Measurements from ENCODE around the gene SND1. TPM values are rescaled to one million over a fixed set of nuclear protein-coding genes. Genes with fewer than 3 reads are reported as not detected.

The SND1 gene
- total RNA-seq, 1 experiment from 2014 or later: 218 TPM

- no peak overlapping the region for H2BK15ac ChIP-seq (ENCODE audit: low read depth, low read length)
- peaks cover 31 to 32% of the 10 kb centered on the region in 2 experiments for H3K4me1 Mint-ChIP-seq
- no peak overlapping the region for H3K23ac ChIP-seq (ENCODE audit: insufficient read length, low read depth, low read length)
- no peak overlapping the region for H4K5ac ChIP-seq (ENCODE audit: insufficient read length, low read depth, low read length)
- no peak overlapping the region for H3K56ac ChIP-seq (ENCODE audit: insufficient read length, low read depth, low read length)
- no peak overlapping the region for H3K9ac ChIP-seq (ENCODE audit: extremely low read depth, insufficient read length, low read length)
- no peak overlapping the region for H3K27ac ChIP-seq (ENCODE audit: insufficient read length, low read depth, low read length)
- no peak overlapping the region for H2AFZ ChIP-seq (ENCODE audit: low read length)
- no peaks in the 10 kb centered on the region; a peak in 1 of 5 replicates for H3K9me3 Mint-ChIP-seq
- no peak overlapping the region for H4K91ac ChIP-seq (ENCODE audit: insufficient read length, low read depth, low read length)
- H4K8ac ChIP-seq (replicated peaks; ENCODE audit: insufficient read length, low read depth, low read length): no peak overlapping the region
- H2AK5ac ChIP-seq (ENCODE audit: insufficient read length, low read length): no peak overlapping the region
- H2BK20ac ChIP-seq (ENCODE audit: low read depth, low read length, poor library complexity, severe bottlenecking): no peak overlapping the region
- H3K18ac ChIP-seq (ENCODE audit: insufficient read length, low read depth, low read length): no peak overlapping the region
- no peaks in the 10 kb centered on the region for H3K79me2 ChIP-seq (ENCODE audit: insufficient read depth, low read length)
- no peak overlapping the region for H3T11ph ChIP-seq (ENCODE audit: low read length)
- H2BK5ac ChIP-seq (ENCODE audit: insufficient read length, low read length): no peak overlapping the region
- H2BK12ac ChIP-seq (ENCODE audit: insufficient read length, low read depth, low read length): no peak overlapping the region
- no peaks in the 10 kb centered on the region; the same call in 1 of the 2 replicates for H3K27me3 ChIP-seq (ENCODE audit: insufficient read depth, low read length)
- no peak overlapping the region for H3K4me2 ChIP-seq (ENCODE audit: insufficient read depth, insufficient read length, low read length)
- H3K4ac ChIP-seq (ENCODE audit: low read depth, low read length): no peak overlapping the region
- no peaks in the 10 kb centered on the region for H3K79me1 ChIP-seq (ENCODE audit: insufficient read depth, low read depth, low read length, poor library complexity, severe bottlenecking)
- H3K27ac Mint-ChIP-seq: peak overlapping the region in 1 of 3 experiments; percentile 27; a peak in 1 of 7 replicates
- no CpG with 5 or more reads among the region's 2 CpGs for WGBS (ENCODE audit: extremely low coverage, insufficient read length, low lambda C conversion rate)
- H3K9me3 ChIP-seq (ENCODE audit: control insufficient read depth, low read depth, low read length): no peaks in the 10 kb centered on the region
- DNase-seq: no peak
- no peak overlapping the region for H3K4me3 Mint-ChIP-seq
- H3K23me2 ChIP-seq (ENCODE audit: insufficient read length, low read depth, low read length, poor library complexity, severe bottlenecking): no peaks in the 10 kb centered on the region
- H4K20me1 ChIP-seq (ENCODE audit: control insufficient read depth, insufficient read depth, insufficient read length): no peaks in the 10 kb centered on the region
- H3K27me3 Mint-ChIP-seq (ENCODE audit: low read depth): no peaks in the 10 kb centered on the region
- TF ChIP-seq CTCF (conservative IDR thresholded peaks at IDR 0.05): no peak
- H3K14ac ChIP-seq (ENCODE audit: insufficient read depth, low read length): no peak overlapping the region
- H2BK120ac ChIP-seq (ENCODE audit: low read depth, low read length, poor library complexity, severe bottlenecking): no peak overlapping the region
- H3K36me3 Mint-ChIP-seq (ENCODE audit: insufficient read depth in 1 of 3, low read depth in 3 of 3): peaks cover 18 to 42% (median 27%) of the 10 kb centered on the region in 3 experiments; a peak in 6 of 7 replicates
- peaks cover 9% of the 10 kb centered on the region; the same call in 1 of the 2 replicates for H3K4me1 ChIP-seq (ENCODE audit: insufficient read depth, low read length)
Measured at GRCh38 chr7:127890726-127891125, 238.7 kb downstream of the SND1 start.

Measured in H9 (cell line).